ENCODE data around the gene SULT1C4. TPM values are rescaled to one million over a fixed set of nuclear protein-coding genes. Genes with fewer than 3 reads are reported as not detected.
"Not testable (repeated sequence)": the region's sequence is repeated elsewhere in the genome, so short reads cannot be mapped to it uniquely, and the experiment has no call there.

The SULT1C4 gene
- total RNA-seq, 3 donors from 2014 or later (not counting 1 experiment from before 2014, with no cell fraction given): not detected

- intact Hi-C loops (cut with micrococcal nuclease): no loop called here
- Mint-ChIP-seq H3K4me1 (no peaks in the 10 kb centered on the region), H3K36me3 (no peaks in the 10 kb centered on the region), H3K27me3 (ENCODE audit: low read depth in 2 of 2) (no peaks in the 10 kb centered on the region), H3K27ac (no peak overlapping the region), H3K9me3 (no peaks in the 10 kb centered on the region), H3K4me3 (no peak overlapping the region)
- DNase-seq: no peak
- no peak overlapping the region for H3K4me3 ChIP-seq (ENCODE audit: low read length)
- H3K36me3 ChIP-seq (ENCODE audit: control insufficient read depth, insufficient read depth, low read length): no peaks in the 10 kb centered on the region
- no peaks in the 10 kb centered on the region for H3K4me1 ChIP-seq (ENCODE audit: control insufficient read depth, insufficient read depth, low read length)
- H3K27me3 ChIP-seq (ENCODE audit: control insufficient read depth, insufficient read depth, low read length): no peaks in the 10 kb centered on the region
- ATAC-seq: no peak
- no peak for TF ChIP-seq CTCF (IDR thresholded peaks at IDR 0.05)
- no peak overlapping the region for H3K27ac ChIP-seq (ENCODE audit: low read length)
- WGBS (ENCODE audit: insufficient coverage): 85% methylated on average over 2 of the region's 2 CpGs
- no peaks in the 10 kb centered on the region for H3K9me3 ChIP-seq (ENCODE audit: control insufficient read depth, insufficient read depth, low read length)
These were observed 28.2 kb upstream of the SULT1C4 start for GRCh38 chr2:108349571-108349928.

- Mint-ChIP-seq H3K4me1 (no peaks in the 10 kb centered on the region), H3K27me3 (ENCODE audit: low read depth in 2 of 2) (no peaks in the 10 kb centered on the region), H3K36me3 (no peaks in the 10 kb centered on the region), H3K27ac (no peak overlapping the region), H3K9me3 (no peaks in the 10 kb centered on the region), H3K4me3 (no peak overlapping the region)
- intact Hi-C loops (cut with micrococcal nuclease): no loop called here
- Histone ChIP-seq H3K9me3 (ENCODE audit: control insufficient read depth, insufficient read depth, low read length) (no peaks in the 10 kb centered on the region), H3K27me3 (ENCODE audit: control insufficient read depth, insufficient read depth, low read length) (no peaks in the 10 kb centered on the region), H3K4me1 (ENCODE audit: control insufficient read depth, insufficient read depth, low read length) (no peaks in the 10 kb centered on the region), H3K4me3 (ENCODE audit: low read length) (no peak overlapping the region), H3K27ac (ENCODE audit: low read length) (no peak overlapping the region), H3K36me3 (ENCODE audit: control insufficient read depth, insufficient read depth, low read length) (no peaks in the 10 kb centered on the region)
- no peak for TF ChIP-seq CTCF (IDR thresholded peaks at IDR 0.05)
- DNase-seq (no peak), ATAC-seq (no peak)
These were observed 25.9 kb upstream of the SULT1C4 start for GRCh38 chr2:108351889-108352288.

GRCh38 chr2:108354136-108354535, 23.6 kb upstream of the SULT1C4 start:
- H3K27ac ChIP-seq (ENCODE audit: low read length): no peak overlapping the region
- Mint-ChIP-seq H3K4me3 (no peak overlapping the region), H3K9me3 (no peaks in the 10 kb centered on the region), H3K27ac (no peak overlapping the region), H3K4me1 (no peaks in the 10 kb centered on the region), H3K36me3 (no peaks in the 10 kb centered on the region), H3K27me3 (ENCODE audit: low read depth in 2 of 2) (peaks cover 0 to 7% of the 10 kb centered on the region in 2 donors)
- no peaks in the 10 kb centered on the region for H3K9me3 ChIP-seq (ENCODE audit: control insufficient read depth, insufficient read depth, low read length)
- H3K4me3 ChIP-seq (ENCODE audit: low read length): no peak overlapping the region
- no peak for TF ChIP-seq CTCF (IDR thresholded peaks at IDR 0.05)
- 76% methylated on average over 5 of the region's 5 CpGs for WGBS (ENCODE audit: insufficient coverage)
- no peaks in the 10 kb centered on the region for H3K27me3 ChIP-seq (ENCODE audit: control insufficient read depth, insufficient read depth, low read length)
- intact Hi-C loops (cut with micrococcal nuclease): no loop called here
- H3K36me3 ChIP-seq (ENCODE audit: control insufficient read depth, insufficient read depth, low read length): no peaks in the 10 kb centered on the region
- no peaks in the 10 kb centered on the region for H3K4me1 ChIP-seq (ENCODE audit: control insufficient read depth, insufficient read depth, low read length)
- ATAC-seq (no peak), DNase-seq (no peak)

- Histone ChIP-seq H3K27ac (ENCODE audit: low read length) (no peak overlapping the region), H3K4me3 (ENCODE audit: low read length) (no peak overlapping the region), H3K9me3 (ENCODE audit: control insufficient read depth, insufficient read depth, low read length) (no peaks in the 10 kb centered on the region), H3K36me3 (ENCODE audit: control insufficient read depth, insufficient read depth, low read length) (no peaks in the 10 kb centered on the region), H3K27me3 (ENCODE audit: control insufficient read depth, insufficient read depth, low read length) (no peaks in the 10 kb centered on the region), H3K4me1 (ENCODE audit: control insufficient read depth, insufficient read depth, low read length) (no peaks in the 10 kb centered on the region)
- WGBS (ENCODE audit: insufficient coverage): 74% methylated on average over 1 of the region's 2 CpGs
- DNase-seq: no peak
- H3K4me1 Mint-ChIP-seq: no peaks in the 10 kb centered on the region
- H3K4me3 Mint-ChIP-seq: no peak overlapping the region
- no peaks in the 10 kb centered on the region for H3K9me3 Mint-ChIP-seq
- intact Hi-C loops (cut with micrococcal nuclease): no loop called here
- ATAC-seq: no peak
- H3K36me3 Mint-ChIP-seq: no peaks in the 10 kb centered on the region
- H3K27me3 Mint-ChIP-seq (ENCODE audit: low read depth in 2 of 2): peaks cover 0 to 20% of the 10 kb centered on the region in 2 donors
- TF ChIP-seq CTCF (IDR thresholded peaks at IDR 0.05): no peak
- H3K27ac Mint-ChIP-seq: no peak overlapping the region
These were observed 21.6 kb upstream of the SULT1C4 start for GRCh38 chr2:108355906-108356734.

GRCh38 chr2:108359336-108359735, 18.4 kb upstream of the SULT1C4 start:
- H3K4me1 ChIP-seq (ENCODE audit: control insufficient read depth, insufficient read depth, low read length); H3K9me3 Mint-ChIP-seq; H3K4me3 Mint-ChIP-seq; H3K27me3 ChIP-seq (ENCODE audit: control insufficient read depth, insufficient read depth, low read length); H3K36me3 ChIP-seq (ENCODE audit: control insufficient read depth, insufficient read depth, low read length); DNase-seq; ATAC-seq; intact Hi-C loops (cut with micrococcal nuclease); H3K4me1 Mint-ChIP-seq; H3K27ac ChIP-seq (ENCODE audit: low read length); H3K36me3 Mint-ChIP-seq; H3K9me3 ChIP-seq (ENCODE audit: control insufficient read depth, insufficient read depth, low read length); H3K27ac Mint-ChIP-seq; H3K4me3 ChIP-seq (ENCODE audit: low read length): not testable (repeated sequence)
- H3K27me3 Mint-ChIP-seq (ENCODE audit: low read depth in 2 of 2): peaks cover 4 to 29% of the 10 kb centered on the region in 2 donors
- WGBS (ENCODE audit: insufficient coverage): 80% methylated on average over 1 of the region's 1 CpG

Data from natural killer cell (primary cell).